ENCODE data around the gene PPP1R14C. TPM values are rescaled to one million over a fixed set of nuclear protein-coding genes. Genes with fewer than 3 reads are reported as not detected.

Gene PPP1R14C
- polyA plus RNA-seq, 1 donor (not counting 4 experiments of a cell fraction or from before 2014, with no cell fraction given): 50.6 TPM

- H2AFZ ChIP-seq (ENCODE audit: control insufficient read depth, low read length): no peak overlapping the region
- H4K20me1 ChIP-seq (ENCODE audit: control insufficient read depth, extremely low read depth, insufficient read depth, low read length): no peaks in the 10 kb centered on the region
- no peak overlapping the region for H3K4me3 ChIP-seq (ENCODE audit: control insufficient read depth in 2 of 3, extremely low read depth in 1 of 3, insufficient read depth in 2 of 3, low read depth in 1 of 3, low read length in 3 of 3)
- TF ChIP-seq EZH2 (IDR thresholded peaks at IDR 0.05; ENCODE audit: low read length) (no peak), CTCF (optimal IDR thresholded peaks at IDR 0.05 in 1 of 3, IDR thresholded peaks at IDR 0.05 in 1 of 3, conservative IDR thresholded peaks at IDR 0.05 in 1 of 3; ENCODE audit: extremely low read depth in 1 of 3, insufficient read depth in 2 of 3, low read length in 3 of 3) (no peak)
- H3K9me1 ChIP-seq (ENCODE audit: control insufficient read depth, extremely low read depth, insufficient read depth, low read length): no peaks in the 10 kb centered on the region
- peak overlapping the region; percentile 74 for H3K27ac ChIP-seq (ENCODE audit: control insufficient read depth, insufficient read depth, low read length)
- H3K4me1 ChIP-seq (ENCODE audit: control insufficient read depth, extremely low read depth, insufficient read depth, low read length): peaks cover 43% of the 10 kb centered on the region
- peak overlapping the region; percentile 19 for H3K9ac ChIP-seq (ENCODE audit: control insufficient read depth, extremely low read depth, insufficient read depth, low read length)
- peaks cover 52% of the 10 kb centered on the region for H3K79me2 ChIP-seq (ENCODE audit: control insufficient read depth, insufficient read depth, low read length)
- H3K27me3 ChIP-seq (ENCODE audit: control insufficient read depth, extremely low read depth, insufficient read depth, low read length): no peaks in the 10 kb centered on the region
- dilution Hi-C loops (cut with MboI; ENCODE audit: extremely low pct_ligation_motif_present, low sequenced_read_pairs): no loop called here
- H3K4me2 ChIP-seq (ENCODE audit: control insufficient read depth, extremely low read depth, insufficient read depth, low read depth, low read length): peak overlapping the region; percentile 60
- FAIRE-seq (peak; percentile 90), DNase-seq (ENCODE audit: low read depth, low spot score) (no peak)
- H3K36me3 ChIP-seq (ENCODE audit: control insufficient read depth in 2 of 2, extremely low read depth in 1 of 2, insufficient read depth in 2 of 2, low read length in 2 of 2): no peaks in the 10 kb centered on the region
- no peaks in the 10 kb centered on the region for H3K9me3 ChIP-seq (ENCODE audit: control insufficient read depth, low read depth, low read length)
Observed at GRCh38 chr6:150208611-150209352, 65.9 kb downstream of the PPP1R14C start.

DNA sequence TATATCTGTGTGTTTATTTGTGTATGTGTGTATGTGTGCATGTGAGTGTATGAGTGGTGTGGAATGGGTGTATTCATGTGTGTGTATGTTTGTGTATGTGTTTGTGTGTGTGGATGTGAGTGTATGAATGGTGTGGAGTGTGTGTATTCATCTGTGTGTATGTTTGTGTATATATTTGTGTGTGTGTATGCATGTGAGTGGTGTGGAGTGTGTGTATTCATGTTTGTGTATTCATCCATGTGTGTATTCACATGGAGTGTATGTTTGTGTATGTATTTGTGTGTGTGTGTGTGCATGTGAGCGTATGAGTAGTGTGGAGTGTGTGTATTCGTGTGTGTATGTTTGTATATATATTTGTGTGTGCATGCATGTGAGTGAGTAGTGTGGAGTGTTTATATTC lies 66.6 kb downstream of the PPP1R14C start:
- no peak overlapping the region for H3K27ac ChIP-seq (ENCODE audit: control insufficient read depth, insufficient read depth, low read length)
- H4K20me1 ChIP-seq (ENCODE audit: control insufficient read depth, extremely low read depth, insufficient read depth, low read length): no peaks in the 10 kb centered on the region
- no peaks in the 10 kb centered on the region for H3K9me1 ChIP-seq (ENCODE audit: control insufficient read depth, extremely low read depth, insufficient read depth, low read length)
- no peak overlapping the region for H2AFZ ChIP-seq (ENCODE audit: control insufficient read depth, low read length)
- H3K9me3 ChIP-seq (ENCODE audit: control insufficient read depth, low read depth, low read length): no peaks in the 10 kb centered on the region
- TF ChIP-seq EZH2 (IDR thresholded peaks at IDR 0.05; ENCODE audit: low read length) (no peak), CTCF (optimal IDR thresholded peaks at IDR 0.05 in 1 of 3, IDR thresholded peaks at IDR 0.05 in 1 of 3, conservative IDR thresholded peaks at IDR 0.05 in 1 of 3; ENCODE audit: extremely low read depth in 1 of 3, insufficient read depth in 2 of 3, low read length in 3 of 3) (no peak)
- H3K36me3 ChIP-seq (ENCODE audit: control insufficient read depth in 2 of 2, extremely low read depth in 1 of 2, insufficient read depth in 2 of 2, low read length in 2 of 2): no peaks in the 10 kb centered on the region
- DNase-seq (ENCODE audit: low read depth, low spot score): no peak
- H3K4me2 ChIP-seq (ENCODE audit: control insufficient read depth, extremely low read depth, insufficient read depth, low read depth, low read length): no peak overlapping the region
- no peak overlapping the region for H3K4me3 ChIP-seq (ENCODE audit: control insufficient read depth in 2 of 3, extremely low read depth in 1 of 3, insufficient read depth in 2 of 3, low read depth in 1 of 3, low read length in 3 of 3)
- H3K27me3 ChIP-seq (ENCODE audit: control insufficient read depth, extremely low read depth, insufficient read depth, low read length): no peaks in the 10 kb centered on the region
- peaks cover 46% of the 10 kb centered on the region for H3K79me2 ChIP-seq (ENCODE audit: control insufficient read depth, insufficient read depth, low read length)
- no peak for FAIRE-seq
- H3K9ac ChIP-seq (ENCODE audit: control insufficient read depth, extremely low read depth, insufficient read depth, low read length): no peak overlapping the region
- H3K4me1 ChIP-seq (ENCODE audit: control insufficient read depth, extremely low read depth, insufficient read depth, low read length): peaks cover 43% of the 10 kb centered on the region
- dilution Hi-C loops (cut with MboI; ENCODE audit: extremely low pct_ligation_motif_present, low sequenced_read_pairs): no loop called here

Measured in keratinocyte (primary cell).